SJCRH30 (cell line): Measurements from ENCODE around the gene ZNF385D. TPM values are rescaled to one million over a fixed set of nuclear protein-coding genes. Genes with fewer than 3 reads are reported as not detected.

Source experiments
- DNase-seq, 2 experiments: peaks; one replicate each; pipeline ENCODE4 v3.0.0-alpha.2; 2015 to 2020
- H3K27ac ChIP-seq: fragments of 250-450 bp; sonication (Bioruptor Pico); 2 replicates; pipeline ENCODE4 v1.5.1; 2020; ENCODE audit warnings: mild to moderate bottlenecking, moderate library complexity
- H3K27me3 ChIP-seq: fragments of 250-450 bp; sonication (Bioruptor Pico); 2 replicates; pipeline ENCODE4 v1.5.1; 2020; ENCODE audit warnings: mild to moderate bottlenecking, moderate library complexity
- H3K36me3 ChIP-seq: fragments of 250-450 bp; sonication (Bioruptor Pico); 2 replicates; pipeline ENCODE4 v1.5.1; 2020; ENCODE audit warnings: mild to moderate bottlenecking, moderate library complexity
- H3K4me1 ChIP-seq: fragments of 250-450 bp; sonication (Bioruptor Pico); 2 replicates; pipeline ENCODE4 v1.5.1; 2020; ENCODE audit warnings: mild to moderate bottlenecking, moderate library complexity
- H3K4me3 ChIP-seq: fragments of 250-450 bp; sonication (Bioruptor Pico); 2 replicates; pipeline ENCODE4 v1.5.1; 2020; ENCODE audit warnings: mild to moderate bottlenecking, moderate library complexity
- H3K9me3 ChIP-seq: fragments of 250-450 bp; sonication (Bioruptor Pico); replicated peaks from 2 replicates; pipeline ENCODE4 v1.5.1; 2020; ENCODE audit warnings: mild to moderate bottlenecking, moderate library complexity
- total RNA-seq: library from RNA; depleted of rRNA; stranded (reverse); fragments of >200 nt; shearing (Covaris generic); gene quantifications from 2 replicates; pipeline ENCODE4 v1.2.3, GENCODE V29; 2014

ZNF385D gene
- total RNA-seq, 1 experiment from 2014 or later: 0.02 TPM

DNA sequence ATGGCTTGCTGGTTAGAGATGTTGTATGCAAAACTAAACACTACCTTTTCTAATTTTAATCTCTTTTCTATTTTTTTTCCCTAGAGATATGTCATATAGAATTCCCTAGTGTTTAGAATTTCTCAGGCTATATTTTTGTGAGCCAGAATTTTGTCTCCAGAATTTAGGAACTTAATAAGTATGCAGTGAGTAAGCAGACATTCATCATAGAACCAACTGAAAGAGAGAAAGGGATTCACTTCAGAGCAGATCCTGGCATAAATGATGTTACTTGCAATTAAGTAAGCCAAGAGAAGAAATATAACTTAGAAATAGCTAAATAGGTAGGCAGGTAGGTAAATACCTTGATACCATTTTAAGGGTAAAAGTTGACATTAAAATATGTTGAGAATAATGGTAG lies 288.9 kb downstream of the ZNF385D start:
- H3K4me3 ChIP-seq: no peak overlapping the region
- DNase-seq: no peak

GRCh38 chr3:21457084-21457483 lies 293.9 kb downstream of the ZNF385D start:
- Histone ChIP-seq H3K36me3 (no peaks in the 10 kb centered on the region), H3K27me3 (no peaks in the 10 kb centered on the region), H3K4me3 (no peak overlapping the region), H3K9me3 (no peaks in the 10 kb centered on the region), H3K4me1 (no peaks in the 10 kb centered on the region), H3K27ac (no peak overlapping the region)
- DNase-seq: no peak

More for the DNA sequence above, 288.9 kb downstream of the ZNF385D start:
- H3K4me1 ChIP-seq: no peaks in the 10 kb centered on the region
- no peak overlapping the region for H3K27ac ChIP-seq
- H3K36me3 ChIP-seq: no peaks in the 10 kb centered on the region
- no peaks in the 10 kb centered on the region for H3K9me3 ChIP-seq
- H3K27me3 ChIP-seq: no peaks in the 10 kb centered on the region

- H3K27ac ChIP-seq: no peak overlapping the region
- H3K9me3 ChIP-seq: no peaks in the 10 kb centered on the region
- no peaks in the 10 kb centered on the region for H3K36me3 ChIP-seq
- no peak overlapping the region for H3K4me3 ChIP-seq
- H3K4me1 ChIP-seq: no peaks in the 10 kb centered on the region
- no peaks in the 10 kb centered on the region; the same call in 1 of the 2 replicates for H3K27me3 ChIP-seq
- DNase-seq: no peak
These were observed 301.3 kb downstream of the ZNF385D start for GRCh38 chr3:21449738-21450137.

DNA sequence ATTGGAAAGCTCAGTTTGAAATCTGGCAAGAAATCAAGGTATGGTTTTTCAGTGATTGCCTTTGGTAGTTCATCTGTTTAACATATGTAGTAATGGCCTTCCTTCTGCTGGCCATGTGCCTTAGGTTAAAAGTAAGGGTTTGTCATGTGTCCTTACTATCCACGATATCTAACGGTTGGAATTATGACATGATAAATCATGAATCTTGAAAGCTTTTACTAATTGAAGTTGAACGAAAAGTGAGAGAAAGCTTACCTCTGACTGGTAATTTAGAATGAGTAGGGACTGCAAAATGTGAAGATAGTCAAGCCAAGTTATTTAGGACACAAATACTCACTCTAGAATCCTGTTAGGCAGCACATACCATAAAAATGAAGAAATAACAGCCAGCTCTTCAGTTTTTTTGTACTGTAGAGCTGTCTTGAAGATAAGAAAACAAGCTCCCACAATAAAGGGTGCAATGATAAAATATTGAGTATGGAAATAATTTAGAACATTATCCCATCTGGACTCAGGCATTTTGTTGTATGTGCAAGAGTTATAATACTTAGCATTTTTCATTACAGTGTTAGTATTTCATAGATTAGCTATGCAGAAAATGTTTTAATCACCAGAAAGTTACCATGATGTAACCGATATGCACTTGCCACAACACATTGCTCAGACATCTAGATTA lies 303.4 kb downstream of the ZNF385D start:
- Histone ChIP-seq H3K36me3 (no peaks in the 10 kb centered on the region), H3K27me3 (no peaks in the 10 kb centered on the region; the same call in 1 of the 2 replicates), H3K4me1 (no peaks in the 10 kb centered on the region), H3K9me3 (no peaks in the 10 kb centered on the region), H3K4me3 (no peak overlapping the region), H3K27ac (no peak overlapping the region)
- no peak for DNase-seq

DNA sequence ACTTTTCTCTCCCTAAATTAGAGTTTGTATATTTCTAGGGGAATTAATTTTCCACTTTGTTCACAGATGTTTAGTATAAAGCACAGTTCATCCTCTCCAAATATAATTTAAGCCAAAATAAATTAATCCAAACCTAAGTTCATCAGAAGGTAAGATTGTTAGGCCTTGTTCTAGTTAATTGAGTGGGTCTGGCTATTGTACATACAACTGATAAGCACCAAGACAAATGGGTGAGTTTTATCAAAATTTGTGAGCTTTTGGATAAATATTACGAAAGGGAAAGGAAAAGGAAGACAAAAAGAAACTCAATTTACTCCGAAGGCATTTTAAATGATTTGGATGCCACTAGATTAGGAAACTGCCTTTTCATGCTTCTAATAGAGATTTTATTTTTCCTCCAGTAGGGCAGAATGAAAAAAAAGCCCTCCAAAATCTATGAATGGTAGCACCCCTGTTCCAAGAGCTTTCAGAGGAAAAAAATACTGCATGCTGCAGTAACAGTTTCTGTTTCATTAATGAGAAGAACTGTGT lies 304.0 kb downstream of the ZNF385D start:
- Histone ChIP-seq H3K9me3 (no peaks in the 10 kb centered on the region), H3K36me3 (no peaks in the 10 kb centered on the region), H3K27me3 (no peaks in the 10 kb centered on the region; the same call in 1 of the 2 replicates), H3K4me3 (no peak overlapping the region), H3K4me1 (no peaks in the 10 kb centered on the region), H3K27ac (no peak overlapping the region)
- DNase-seq: no peak

DNA sequence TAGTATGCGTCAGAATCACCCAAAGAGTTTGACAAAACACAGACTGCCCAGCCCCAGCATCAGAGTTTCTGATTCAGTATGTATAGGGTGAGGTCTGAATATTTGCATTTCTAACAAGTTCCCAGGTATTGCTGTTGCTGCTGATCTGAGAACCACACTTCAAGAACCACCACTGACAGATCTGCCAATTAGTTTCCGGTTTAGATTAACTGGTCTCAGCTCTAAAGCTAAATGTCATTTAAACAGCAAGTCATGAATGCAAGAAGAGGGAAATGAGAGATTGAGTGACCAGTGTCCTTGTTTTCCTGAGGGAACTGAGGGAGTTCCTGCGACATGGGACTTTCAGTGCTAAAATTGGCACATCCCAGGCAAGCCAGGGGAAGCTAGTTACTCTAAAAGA lies 305.0 kb downstream of the ZNF385D start:
- Histone ChIP-seq H3K4me1 (no peaks in the 10 kb centered on the region), H3K27me3 (no peaks in the 10 kb centered on the region; the same call in 1 of the 2 replicates), H3K27ac (no peak overlapping the region), H3K4me3 (no peak overlapping the region), H3K36me3 (no peaks in the 10 kb centered on the region), H3K9me3 (no peaks in the 10 kb centered on the region)
- no peak for DNase-seq

GRCh38 chr3:21441821-21442220 lies 309.2 kb downstream of the ZNF385D start:
- Histone ChIP-seq H3K4me3 (no peak overlapping the region), H3K9me3 (no peaks in the 10 kb centered on the region), H3K4me1 (no peaks in the 10 kb centered on the region), H3K27me3 (no peaks in the 10 kb centered on the region; the same call in 1 of the 2 replicates), H3K27ac (no peak overlapping the region), H3K36me3 (no peaks in the 10 kb centered on the region)
- no peak for DNase-seq

- Histone ChIP-seq H3K9me3 (no peaks in the 10 kb centered on the region), H3K27ac (no peak overlapping the region), H3K4me1 (no peaks in the 10 kb centered on the region), H3K4me3 (no peak overlapping the region), H3K27me3 (no peaks in the 10 kb centered on the region), H3K36me3 (no peaks in the 10 kb centered on the region)
- DNase-seq: no peak
These were observed 314.2 kb downstream of the ZNF385D start for GRCh38 chr3:21436835-21437234.

- H3K27ac ChIP-seq: no peak overlapping the region
- no peak overlapping the region for H3K4me3 ChIP-seq
- H3K27me3 ChIP-seq: no peaks in the 10 kb centered on the region
- no peaks in the 10 kb centered on the region for H3K36me3 ChIP-seq
- H3K4me1 ChIP-seq: no peaks in the 10 kb centered on the region
- H3K9me3 ChIP-seq: no peaks in the 10 kb centered on the region
- DNase-seq: no peak
These were observed 315.1 kb downstream of the ZNF385D start for GRCh38 chr3:21435871-21436270.

DNA sequence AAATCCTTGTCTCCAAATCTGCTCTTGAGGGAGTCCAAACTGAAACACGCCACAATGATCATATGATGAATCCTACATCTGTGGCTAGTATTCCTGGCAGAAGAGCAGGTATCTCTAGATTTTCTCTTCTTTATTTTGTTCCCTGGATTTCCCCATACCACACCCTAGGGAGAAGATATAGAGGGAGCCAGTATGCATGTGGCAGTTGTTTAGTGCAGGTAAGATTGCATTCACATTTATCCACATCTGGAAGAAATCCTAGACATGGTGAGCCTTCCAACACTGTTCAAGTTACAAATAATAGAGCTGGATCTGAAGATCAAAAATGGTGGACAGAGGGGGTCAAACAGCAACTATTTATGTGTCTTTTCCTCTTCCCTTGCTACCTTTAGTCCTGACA lies 316.7 kb downstream of the ZNF385D start:
- H3K27me3 ChIP-seq: no peaks in the 10 kb centered on the region
- H3K4me1 ChIP-seq: no peaks in the 10 kb centered on the region
- no peaks in the 10 kb centered on the region for H3K36me3 ChIP-seq
- H3K4me3 ChIP-seq: no peak overlapping the region
- no peak overlapping the region for H3K27ac ChIP-seq
- no peaks in the 10 kb centered on the region for H3K9me3 ChIP-seq
- no peak for DNase-seq

DNA sequence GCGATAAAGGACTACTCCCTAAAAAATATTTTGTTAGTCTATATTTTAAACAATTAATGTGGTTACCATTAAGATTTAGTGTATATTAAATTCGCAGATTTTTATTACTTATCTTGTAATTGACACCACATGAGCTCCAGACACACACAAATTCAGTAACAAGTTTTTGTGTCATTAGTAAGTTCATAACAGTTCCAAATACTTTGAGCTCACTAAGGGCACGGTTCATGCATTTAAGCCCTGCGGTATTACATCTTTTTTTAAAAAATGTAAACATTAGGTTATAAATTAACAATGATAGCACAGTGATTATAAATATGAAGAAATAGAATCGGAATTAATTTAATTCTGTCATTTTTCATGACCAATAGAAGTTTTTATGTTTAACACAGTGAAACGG lies 317.3 kb downstream of the ZNF385D start:
- Histone ChIP-seq H3K9me3 (no peaks in the 10 kb centered on the region), H3K27ac (no peak overlapping the region), H3K4me3 (no peak overlapping the region), H3K4me1 (no peaks in the 10 kb centered on the region), H3K27me3 (no peaks in the 10 kb centered on the region), H3K36me3 (no peaks in the 10 kb centered on the region)
- no peak for DNase-seq

DNA sequence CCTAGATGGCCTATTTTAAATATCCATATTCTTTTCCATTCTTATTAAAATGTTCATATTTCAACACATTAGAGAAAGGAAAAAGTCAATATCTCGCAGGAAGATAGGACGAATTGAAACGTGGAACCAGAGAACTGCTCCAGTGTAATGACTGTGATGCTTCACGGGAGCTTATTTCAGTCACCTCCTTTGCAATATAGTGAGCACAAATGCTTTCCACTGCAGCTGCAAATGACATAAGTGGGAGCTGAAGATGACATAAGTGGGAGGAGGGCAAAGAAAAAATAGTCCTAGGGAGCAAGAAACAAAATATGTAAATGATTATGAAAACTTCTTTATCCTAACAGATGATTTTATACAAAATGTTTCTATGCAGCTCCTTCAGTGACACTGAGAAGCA lies 324.1 kb downstream of the ZNF385D start:
- no peak overlapping the region for H3K4me3 ChIP-seq
- H3K4me1 ChIP-seq: no peaks in the 10 kb centered on the region
- no peaks in the 10 kb centered on the region for H3K9me3 ChIP-seq
- no peaks in the 10 kb centered on the region for H3K36me3 ChIP-seq
- DNase-seq: no peak
- no peak overlapping the region for H3K27ac ChIP-seq
- no peaks in the 10 kb centered on the region for H3K27me3 ChIP-seq

DNA sequence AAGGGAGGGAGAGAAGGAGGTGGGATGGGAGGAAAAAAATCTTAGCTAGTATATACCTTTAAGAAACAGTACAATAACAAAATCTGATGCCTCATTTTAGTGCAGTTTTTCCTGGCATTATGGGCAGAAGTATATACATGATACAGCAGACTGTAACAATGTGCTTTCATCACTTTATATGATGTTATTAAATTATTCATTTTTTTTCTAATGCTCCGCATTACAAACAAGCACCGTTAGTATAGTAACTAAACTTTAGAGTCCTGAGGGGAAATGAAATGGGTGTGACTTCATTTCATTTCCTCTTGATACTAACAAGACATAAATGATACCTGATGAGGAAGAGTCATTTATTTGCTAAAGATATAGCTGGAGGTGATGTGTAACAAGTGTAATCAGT lies 325.3 kb downstream of the ZNF385D start:
- Histone ChIP-seq H3K4me1 (no peaks in the 10 kb centered on the region), H3K27ac (no peak overlapping the region), H3K27me3 (no peaks in the 10 kb centered on the region), H3K36me3 (no peaks in the 10 kb centered on the region), H3K9me3 (no peaks in the 10 kb centered on the region), H3K4me3 (no peak overlapping the region)
- DNase-seq: no peak

GRCh38 chr3:21421096-21421495 lies 329.9 kb downstream of the ZNF385D start:
- Histone ChIP-seq H3K27ac (no peak overlapping the region), H3K4me3 (no peak overlapping the region), H3K27me3 (no peaks in the 10 kb centered on the region; the same call in 1 of the 2 replicates), H3K36me3 (no peaks in the 10 kb centered on the region), H3K4me1 (no peaks in the 10 kb centered on the region), H3K9me3 (no peaks in the 10 kb centered on the region)
- no peak for DNase-seq

- peaks cover 3% of the 10 kb centered on the region; the same call in 1 of the 2 replicates for H3K27me3 ChIP-seq
- no peaks in the 10 kb centered on the region for H3K4me1 ChIP-seq
- no peaks in the 10 kb centered on the region for H3K9me3 ChIP-seq
- DNase-seq: no peak
- H3K27ac ChIP-seq: no peak overlapping the region
- no peak overlapping the region for H3K4me3 ChIP-seq
- H3K36me3 ChIP-seq: no peaks in the 10 kb centered on the region
These were observed 333.0 kb downstream of the ZNF385D start for GRCh38 chr3:21417991-21418390.

GRCh38 chr3:21414506-21414905 lies 336.5 kb downstream of the ZNF385D start:
- no peak for DNase-seq
- Histone ChIP-seq H3K27me3 (peaks cover 8% of the 10 kb centered on the region; the same call in 1 of the 2 replicates), H3K27ac (no peak overlapping the region), H3K4me3 (no peak overlapping the region), H3K4me1 (no peaks in the 10 kb centered on the region), H3K9me3 (no peaks in the 10 kb centered on the region), H3K36me3 (no peaks in the 10 kb centered on the region)
